Esophagus squamous epithelium (tissue), 5 donors: ENCODE data around the gene AHRR. TPM values are rescaled to one million over a fixed set of nuclear protein-coding genes. Genes with fewer than 3 reads are reported as not detected.

Experiments
- DNase-seq: peaks from one replicate; lab custom pipeline; 2025; lab: John Stamatoyannopoulos, UW
- H3K27ac ChIP-seq, 4 donors: fragments of 200-600 bp; sonication (generic); one replicate each; pipeline ENCODE4 v1.5.1; 2016 to 2019; ENCODE audit warnings: mild to moderate bottlenecking in 1 of 4
- H3K27me3 ChIP-seq, 4 donors: fragments of 200-600 bp; sonication (generic); 1 replicate in 3 of 4; 2 replicates in 1 of 4; pipeline versions ENCODE4 v1.5.1 to v1.6.0; 2017 to 2021; ENCODE audit warnings: antibody characterized with exemption in 1 of 4
- H3K36me3 ChIP-seq, 3 donors: fragments of 200-600 bp; sonication (generic); one replicate each; pipeline ENCODE4 v1.5.1; 2016 to 2019
- H3K4me1 ChIP-seq, 3 donors: fragments of 200-600 bp; sonication (generic); one replicate each; pipeline ENCODE4 v1.5.1; 2017 to 2019
- H3K4me3 ChIP-seq, 4 donors: fragments of 200-600 bp; sonication (generic); 1 replicate in 3 of 4; 2 replicates in 1 of 4; pipeline ENCODE4 v1.5.1; 2016 to 2019; ENCODE audit warnings: mild to moderate bottlenecking in 2 of 4, moderate library complexity in 1 of 4
- H3K9me3 ChIP-seq, 3 donors: fragments of 200-600 bp; sonication (generic); one replicate each; pipeline ENCODE4 v1.5.1; 2016 to 2019
- POLR2A ChIP-seq, 4 donors: fragments of 450-650 bp; IDR thresholded peaks; one replicate each; pipeline ENCODE4 v1.6.1; 2017; ENCODE audit warnings: antibody characterized with exemption in 4 of 4, mild to moderate bottlenecking in 4 of 4, moderate library complexity in 3 of 4
- WGBS, 2 donors: methylation state at CpG; one replicate each; pipeline ENCODE4 v1.1.5; 2018; 5-methylcytosine and 5-hydroxymethylcytosine counted together
- intact Hi-C: fragments of 100-400 bp; cut with DNase I; formaldehyde crosslinking; loops from one replicate; pipeline ENCODE4 v1.15.0; 2022
- total RNA-seq, 4 donors: library from RNA; depleted of rRNA; stranded (reverse); fragments of >200 nt; gene quantifications; one replicate each; pipeline ENCODE4 v1.1.0, GENCODE V29; 2016
- TF ChIP-seq, protein P1 (sequence below), 6 experiments: fragments of 450-650 bp in 4 of 6; fragments of 200-600 bp in 2 of 6; sonication (generic) in 2 of 6; IDR thresholded peaks; one replicate each; pipeline ENCODE4 v1.5.1; 2016 to 2019; ENCODE audit warnings: antibody characterized with exemption in 6 of 6, mild to moderate bottlenecking in 4 of 6, moderate library complexity in 4 of 6
- donor health status: DM: yes; HTN: yes; CAD: no.

AHRR gene
- total RNA-seq, 4 donors from 2014 or later = 0.66 to 1.5 (median 1.1) TPM

DNA sequence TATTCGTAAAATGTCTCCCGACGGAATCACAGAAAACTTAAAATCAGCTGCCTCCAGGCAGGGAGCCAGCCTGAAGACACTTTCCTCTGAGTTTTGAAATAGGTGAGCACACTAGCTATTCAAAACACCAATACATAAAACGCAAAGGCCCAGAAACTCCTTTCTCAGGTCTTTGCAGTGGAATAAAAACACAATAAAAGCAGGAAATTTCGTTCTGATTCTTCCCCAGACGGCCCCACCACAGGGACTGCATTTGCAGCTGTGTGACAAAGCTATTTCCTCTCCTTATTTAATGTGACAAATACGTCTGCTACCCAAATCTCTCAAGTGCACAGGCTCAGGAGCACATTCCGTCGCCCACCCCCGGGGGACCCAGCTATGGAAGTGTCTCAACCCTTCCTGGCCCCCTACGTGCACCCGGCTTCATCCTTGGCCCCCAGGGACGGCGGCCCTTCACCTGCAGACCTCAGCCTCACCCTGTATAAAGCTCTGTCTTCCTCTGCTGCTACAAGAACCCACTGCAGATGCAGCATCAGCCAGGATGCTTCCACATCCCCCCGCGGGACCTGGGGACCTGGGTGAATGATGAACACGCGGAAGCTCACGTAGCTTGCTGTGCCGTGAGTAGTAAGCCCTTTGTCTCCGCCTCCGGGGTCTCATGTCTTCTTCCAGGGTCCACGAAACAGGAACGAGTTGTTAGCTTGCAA, 24.9 kb downstream of the AHRR start:
- Histone ChIP-seq H3K36me3 (no peaks in the 10 kb centered on the region), H3K4me1 (peaks cover 0 to 16% (median 6%) of the 10 kb centered on the region in 3 donors), H3K27me3 (peaks cover 0 to 49% (median 0%) of the 10 kb centered on the region in 4 donors), H3K9me3 (peaks cover 0 to 7% (median 0%) of the 10 kb centered on the region in 3 donors), H3K4me3 (no peak overlapping the region), H3K27ac (no peak overlapping the region)
- WGBS, 2 donors = 61% methylated on average over 20 to 21 of the region's 24 CpGs
- TF ChIP-seq, protein P1, sequence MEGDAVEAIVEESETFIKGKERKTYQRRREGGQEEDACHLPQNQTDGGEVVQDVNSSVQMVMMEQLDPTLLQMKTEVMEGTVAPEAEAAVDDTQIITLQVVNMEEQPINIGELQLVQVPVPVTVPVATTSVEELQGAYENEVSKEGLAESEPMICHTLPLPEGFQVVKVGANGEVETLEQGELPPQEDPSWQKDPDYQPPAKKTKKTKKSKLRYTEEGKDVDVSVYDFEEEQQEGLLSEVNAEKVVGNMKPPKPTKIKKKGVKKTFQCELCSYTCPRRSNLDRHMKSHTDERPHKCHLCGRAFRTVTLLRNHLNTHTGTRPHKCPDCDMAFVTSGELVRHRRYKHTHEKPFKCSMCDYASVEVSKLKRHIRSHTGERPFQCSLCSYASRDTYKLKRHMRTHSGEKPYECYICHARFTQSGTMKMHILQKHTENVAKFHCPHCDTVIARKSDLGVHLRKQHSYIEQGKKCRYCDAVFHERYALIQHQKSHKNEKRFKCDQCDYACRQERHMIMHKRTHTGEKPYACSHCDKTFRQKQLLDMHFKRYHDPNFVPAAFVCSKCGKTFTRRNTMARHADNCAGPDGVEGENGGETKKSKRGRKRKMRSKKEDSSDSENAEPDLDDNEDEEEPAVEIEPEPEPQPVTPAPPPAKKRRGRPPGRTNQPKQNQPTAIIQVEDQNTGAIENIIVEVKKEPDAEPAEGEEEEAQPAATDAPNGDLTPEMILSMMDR (IDR thresholded peaks at IDR 0.05) = no peak
- no peak for TF ChIP-seq POLR2A (IDR thresholded peaks at IDR 0.05)
- DNase-seq = no peak
- intact Hi-C loops = no loop called here

DNA sequence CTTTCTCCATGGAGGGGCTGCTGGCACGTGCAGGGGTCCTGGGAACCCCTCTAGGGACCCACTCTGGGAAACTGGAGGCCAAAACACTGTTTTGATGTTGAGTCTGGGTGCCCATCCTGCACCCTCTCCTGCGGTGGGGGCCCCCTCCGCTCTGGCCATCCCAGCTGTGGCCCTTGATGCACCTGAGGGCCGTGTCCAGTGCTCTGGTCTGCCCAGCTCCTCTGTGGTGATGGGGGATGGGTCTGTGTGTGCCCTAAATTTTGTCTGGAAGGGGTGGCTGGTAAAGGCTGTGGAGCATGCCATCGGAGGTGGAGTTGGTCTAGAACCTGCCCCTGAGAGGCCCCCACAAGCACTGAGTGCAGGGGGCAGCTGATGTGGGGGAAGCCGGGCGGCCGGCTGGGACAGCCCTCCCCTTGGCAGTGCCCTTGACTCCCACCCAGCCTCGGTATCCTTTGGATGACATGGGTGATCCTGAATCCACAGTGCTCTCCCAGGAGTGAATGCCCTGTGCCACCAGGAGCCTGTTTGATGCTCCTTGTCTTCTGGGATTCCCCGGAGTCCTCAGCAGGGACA, 26.3 kb downstream of the AHRR start:
- 67 to 75% methylated on average over 2 to 4 of the region's 10 CpGs for WGBS, 2 donors

DNA sequence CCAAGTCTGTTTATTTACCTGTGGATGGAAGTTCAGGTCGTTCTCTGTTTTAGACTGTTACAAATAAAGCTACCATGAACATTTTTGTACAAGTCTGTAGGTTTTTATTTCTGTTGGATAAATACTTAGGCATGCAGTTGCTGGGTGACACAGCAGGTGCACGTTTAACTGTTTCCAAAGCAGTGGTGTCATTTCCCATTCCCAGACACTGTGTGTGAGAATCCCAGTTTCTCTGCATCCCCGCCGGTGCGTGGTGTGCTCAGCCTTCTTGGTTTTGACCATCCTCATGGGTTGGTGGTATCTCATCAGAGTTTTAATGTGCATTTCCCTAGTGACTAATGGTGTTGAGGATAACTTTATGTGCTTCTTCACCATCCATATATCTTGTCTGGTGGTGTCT, 27.2 kb downstream of the AHRR start:
- Histone ChIP-seq H3K4me3 (no peak overlapping the region), H3K9me3 (no peaks in the 10 kb centered on the region), H3K4me1 (peaks cover 0 to 9% (median 3%) of the 10 kb centered on the region in 3 donors), H3K27ac (no peak overlapping the region), H3K36me3 (no peaks in the 10 kb centered on the region), H3K27me3 (peaks cover 0 to 41% (median 0%) of the 10 kb centered on the region in 4 donors)
- WGBS, 2 donors = 74 to 77% methylated on average over 5 of the region's 5 CpGs
- no peak for DNase-seq
- no peak for TF ChIP-seq POLR2A (IDR thresholded peaks at IDR 0.05)
- intact Hi-C loops = no loop called here

More for the DNA sequence above, 26.3 kb downstream of the AHRR start:
- Histone ChIP-seq H3K27me3 (peaks cover 0 to 49% (median 0%) of the 10 kb centered on the region in 4 donors), H3K4me3 (no peak overlapping the region), H3K4me1 (peaks cover 0 to 16% (median 6%) of the 10 kb centered on the region in 3 donors), H3K9me3 (peaks cover 0 to 7% (median 0%) of the 10 kb centered on the region in 3 donors), H3K36me3 (no peaks in the 10 kb centered on the region), H3K27ac (no peak overlapping the region)
- no peak for DNase-seq
- TF ChIP-seq, protein P1 (IDR thresholded peaks at IDR 0.05) = no peak
- no peak for TF ChIP-seq POLR2A (IDR thresholded peaks at IDR 0.05)
- intact Hi-C loops = no loop called here

DNA sequence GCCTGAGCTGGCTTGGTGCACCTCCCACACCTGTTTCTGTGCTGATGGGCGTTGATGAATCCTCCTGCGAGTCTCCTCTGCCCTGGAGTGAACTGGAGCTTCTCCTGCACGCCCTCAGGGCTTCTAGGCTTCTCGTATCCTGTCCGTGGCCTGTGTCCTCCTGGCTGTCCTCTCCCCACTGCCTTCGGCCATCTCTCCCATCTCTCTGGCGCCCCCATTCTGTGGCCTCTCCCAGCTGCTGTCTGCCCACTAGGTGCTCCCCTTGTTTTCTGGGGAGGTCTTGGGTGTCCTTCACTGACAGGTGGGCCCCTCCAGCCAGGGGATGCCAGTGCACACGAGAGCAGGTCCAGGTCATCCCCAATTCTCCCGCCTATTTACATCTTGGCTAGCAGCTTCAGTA, 28.8 kb downstream of the AHRR start:
- no peaks in the 10 kb centered on the region for H3K9me3 ChIP-seq
- H3K4me1 ChIP-seq = peaks cover 0 to 3% (median 0%) of the 10 kb centered on the region in 3 donors
- no peak overlapping the region for H3K27ac ChIP-seq
- intact Hi-C loops = no loop called here
- WGBS, 2 donors = 52 to 68% methylated on average over 8 to 9 of the region's 9 CpGs
- peaks cover 0 to 37% (median 0%) of the 10 kb centered on the region in 4 donors for H3K27me3 ChIP-seq
- H3K4me3 ChIP-seq = no peak overlapping the region
- no peak for DNase-seq
- TF ChIP-seq, protein P1 (IDR thresholded peaks at IDR 0.05) = no peak
- TF ChIP-seq POLR2A (IDR thresholded peaks at IDR 0.05) = no peak
- no peaks in the 10 kb centered on the region for H3K36me3 ChIP-seq

DNA sequence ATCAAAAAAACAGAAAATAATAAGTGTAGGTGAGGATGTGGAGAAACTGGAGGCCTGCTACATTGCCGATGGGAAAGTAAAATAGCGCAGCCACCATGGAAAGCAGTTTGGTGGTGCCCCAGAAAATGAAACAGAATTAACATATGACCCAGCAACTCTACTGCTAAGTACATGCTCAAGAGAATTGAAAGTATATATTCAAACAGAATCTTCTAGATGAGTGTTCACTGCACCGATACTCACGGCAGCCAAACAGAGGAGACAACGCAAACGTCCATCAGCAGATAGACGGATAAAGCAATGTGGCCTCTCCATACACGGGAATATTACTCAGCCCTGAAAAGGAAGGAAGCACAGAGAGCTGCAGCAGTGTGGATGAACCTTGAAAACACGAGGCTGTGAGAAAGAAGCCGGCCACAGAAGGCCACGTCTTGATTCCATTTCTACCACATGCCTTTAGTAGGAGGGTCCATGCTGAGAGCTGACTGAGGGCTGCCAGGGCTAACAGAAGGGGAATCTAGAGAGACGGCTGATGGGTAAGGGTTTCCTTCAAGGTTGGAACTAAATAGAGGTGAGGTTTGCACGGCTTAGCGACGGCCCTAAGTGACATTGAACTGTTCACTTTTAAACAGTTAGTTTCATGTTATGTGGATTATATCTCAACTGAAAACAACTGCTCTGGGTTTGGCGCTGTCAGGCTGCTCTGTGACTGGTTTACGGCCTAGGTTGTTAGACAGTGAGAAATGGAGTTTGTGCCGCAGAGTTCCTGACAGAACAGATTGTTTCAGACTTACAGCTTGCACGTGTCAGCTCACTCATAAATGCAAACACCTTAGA, 29.8 kb downstream of the AHRR start:
- DNase-seq = no peak
- Histone ChIP-seq H3K27me3 (peaks cover 0 to 30% (median 0%) of the 10 kb centered on the region in 4 donors), H3K27ac (no peak overlapping the region), H3K4me1 (peaks cover 0 to 3% (median 0%) of the 10 kb centered on the region in 3 donors), H3K36me3 (no peaks in the 10 kb centered on the region), H3K9me3 (no peaks in the 10 kb centered on the region), H3K4me3 (no peak overlapping the region)
- TF ChIP-seq, protein P1 (IDR thresholded peaks at IDR 0.05) = no peak
- TF ChIP-seq POLR2A (IDR thresholded peaks at IDR 0.05) = no peak
- intact Hi-C loops = no loop called here
- 80 to 89% methylated on average over 19 of the region's 19 CpGs for WGBS, 2 donors
